B cell (primary cell): Measurements from ENCODE around the gene BYSL.

Experiments used
- EZH2 ChIP-seq: IDR thresholded peaks from 2 replicates; pipeline ENCODE4 v1.6.1; 2012; ENCODE audit warnings: borderline replicate concordance, low read depth, mild to moderate bottlenecking, moderate library complexity, low read length; ENCODE audit not compliant: insufficient read depth, poor library complexity, severe bottlenecking
- TF ChIP-seq, protein P1 (sequence below): fragments of 200-600 bp; IDR thresholded peaks from one replicate; pipeline ENCODE4 v1.8.0; 2022; ENCODE audit warnings: antibody characterized with exemption, mild to moderate bottlenecking

- TF ChIP-seq, protein P1, sequence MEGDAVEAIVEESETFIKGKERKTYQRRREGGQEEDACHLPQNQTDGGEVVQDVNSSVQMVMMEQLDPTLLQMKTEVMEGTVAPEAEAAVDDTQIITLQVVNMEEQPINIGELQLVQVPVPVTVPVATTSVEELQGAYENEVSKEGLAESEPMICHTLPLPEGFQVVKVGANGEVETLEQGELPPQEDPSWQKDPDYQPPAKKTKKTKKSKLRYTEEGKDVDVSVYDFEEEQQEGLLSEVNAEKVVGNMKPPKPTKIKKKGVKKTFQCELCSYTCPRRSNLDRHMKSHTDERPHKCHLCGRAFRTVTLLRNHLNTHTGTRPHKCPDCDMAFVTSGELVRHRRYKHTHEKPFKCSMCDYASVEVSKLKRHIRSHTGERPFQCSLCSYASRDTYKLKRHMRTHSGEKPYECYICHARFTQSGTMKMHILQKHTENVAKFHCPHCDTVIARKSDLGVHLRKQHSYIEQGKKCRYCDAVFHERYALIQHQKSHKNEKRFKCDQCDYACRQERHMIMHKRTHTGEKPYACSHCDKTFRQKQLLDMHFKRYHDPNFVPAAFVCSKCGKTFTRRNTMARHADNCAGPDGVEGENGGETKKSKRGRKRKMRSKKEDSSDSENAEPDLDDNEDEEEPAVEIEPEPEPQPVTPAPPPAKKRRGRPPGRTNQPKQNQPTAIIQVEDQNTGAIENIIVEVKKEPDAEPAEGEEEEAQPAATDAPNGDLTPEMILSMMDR, result no peak
- TF ChIP-seq EZH2, result no peak
Observed at GRCh38 chr6:41958022-41958856, 36.9 kb downstream of the BYSL start.
